Adrenal gland (tissue), 12 donors: Measurements from ENCODE around the gene ADGRA3. TPM values are rescaled to one million over a fixed set of nuclear protein-coding genes. Genes with fewer than 3 reads are reported as not detected.

ENCODE experiments used
- DNase-seq, 7 donors: peaks; one replicate each; pipeline ENCODE4 v3.0.0-alpha.2; 2019 to 2020
- H3K27ac ChIP-seq, 5 donors: fragments of 200-600 bp; sonication (generic) in 4 of 5; 1 replicate in 3 of 5; 2 replicates in 2 of 5; pipeline versions ENCODE4 v1.5.1 to v1.8.0; 2016 to 2020; ENCODE audit warnings: mild to moderate bottlenecking in 1 of 5
- H3K27me3 ChIP-seq: fragments of 200-600 bp; 2 replicates; pipeline ENCODE4 v1.8.0; 2021
- H3K36me3 ChIP-seq, 2 donors: fragments of 200-600 bp; replicated peaks in 1 of 2; 1 replicate in 1 of 2; 2 replicates in 1 of 2; pipeline versions ENCODE4 v1.5.1 to v1.8.0; 2018 to 2022
- H3K4me1 ChIP-seq, 2 donors: fragments of 200-600 bp; replicated peaks in 1 of 2; 1 replicate in 1 of 2; 2 replicates in 1 of 2; pipeline versions ENCODE4 v1.5.1 to v1.8.0; 2018 to 2021
- H3K4me3 ChIP-seq, 4 donors: fragments of 200-600 bp; sonication (generic) in 3 of 4; one replicate each; pipeline ENCODE4 v1.5.1; 2016 to 2018
- H3K9me3 ChIP-seq, 3 donors: fragments of 200-600 bp; sonication (generic) in 1 of 3; replicated peaks in 1 of 3; 1 replicate in 2 of 3; 2 replicates in 1 of 3; pipeline versions ENCODE4 v1.5.1 to v1.8.0; 2016 to 2021
- CTCF ChIP-seq, 6 experiments: fragments of 450-650 bp in 4 of 6; fragments of 200-600 bp in 2 of 6; sonication (generic) in 1 of 6; IDR thresholded peaks; 1 replicate in 5 of 6; 2 replicates in 1 of 6; pipeline versions ENCODE4 v1.5.1 to v1.8.0; 2016 to 2021; ENCODE audit warnings: antibody characterized with exemption in 6 of 6, mild to moderate bottlenecking in 2 of 6, moderate library complexity in 1 of 6
- POLR2A ChIP-seq, 2 donors: fragments of 450-650 bp; IDR thresholded peaks; one replicate each; pipeline ENCODE4 v1.6.1; 2017; ENCODE audit warnings: antibody characterized with exemption in 2 of 2, mild to moderate bottlenecking in 2 of 2, moderate library complexity in 1 of 2
- WGBS, 4 donors: extraction: QIAGEN DNeasy Blood & Tissue Kit in 2 of 4; methylation state at CpG; one replicate each; pipeline versions ENCODE4 v1.1.5 to v1.1.7; 2013 to 2017; 5-methylcytosine and 5-hydroxymethylcytosine counted together
- intact Hi-C, 2 donors: fragments of 100-400 bp; cut with DNase I; formaldehyde crosslinking; loops; one replicate each; pipeline versions ENCODE4 v1.14.1 to v1.15.0; 2022 to 2023
- polyA plus RNA-seq, 3 donors: library from polyadenylated mRNA; stranded (reverse); fragments of 200-250 nt in 2 of 3; fragments of 350-450 nt in 1 of 3; fragmentation: Illumina TruSeq in 1 of 3; extraction: RNeasy Lipid Tissue Mini Kit (QIAGEN cat#74804) in 1 of 3; gene quantifications; one replicate each; pipeline ENCODE4 v1.2.3, GENCODE V29; 2013 to 2014
- total RNA-seq, 9 donors: library from RNA; depleted of rRNA in 4 of 9; stranded (reverse); fragments of >200 nt in 4 of 9; fragments of 120-200 nt in 1 of 9; fragmentation: NEBNext Ultra II Directional in 1 of 9; extraction: Animal tissue kit (Norgen Biotek cat#: 25700) in 1 of 9; gene quantifications; one replicate each; pipeline versions ENCODE4 v1.1.0 to v1.2.4, GENCODE V29; 2013 to 2023
- donor health status: healthy with polysubstance abuse.
- donor health status: Bipolar disorder and iron deficiency.
- donor health status: DM: yes; HTN: yes; CAD: no.
- donor health status: DM: no; HTN: no; CAD: no.
- donor health status: DM: no; HTN: no; CAD: no.
- donor health status: DM: yes; HTN: yes; CAD: no.

The ADGRA3 gene
- total and polyA plus RNA-seq, 12 donors: 9.8 to 36.9 (median 24.0) TPM

- 36 to 52% (median 42%) methylated on average over 4 of the region's 4 CpGs for WGBS, 4 donors
- intact Hi-C loops: no loop called here
- TF ChIP-seq CTCF (IDR thresholded peaks at IDR 0.05): no peak
- no peak for TF ChIP-seq POLR2A (IDR thresholded peaks at IDR 0.05)
Measured at GRCh38 chr4:22473268-22473667, 42.6 kb downstream of the ADGRA3 start.

GRCh38 chr4:22471999-22472461, 43.8 kb downstream of the ADGRA3 start:
- H3K27ac ChIP-seq: no peak overlapping the region
- WGBS, 4 donors: 86 to 90% (median 88%) methylated on average over 4 of the region's 4 CpGs
- TF ChIP-seq CTCF (IDR thresholded peaks at IDR 0.05): no peak
- no peak for TF ChIP-seq POLR2A (IDR thresholded peaks at IDR 0.05)
- H3K4me3 ChIP-seq: no peak overlapping the region
- H3K36me3 ChIP-seq: no peaks in the 10 kb centered on the region
- no peak for DNase-seq
- H3K27me3 ChIP-seq: no peaks in the 10 kb centered on the region
- intact Hi-C loops: no loop called here
- H3K4me1 ChIP-seq: peaks cover 4 to 11% of the 10 kb centered on the region in 2 donors
- H3K9me3 ChIP-seq: no peaks in the 10 kb centered on the region

More at GRCh38 chr4:22473268-22473667, 42.6 kb downstream of the ADGRA3 start:
- Histone ChIP-seq H3K27me3 (no peaks in the 10 kb centered on the region), H3K4me1 (peaks cover 4 to 11% of the 10 kb centered on the region in 2 donors), H3K4me3 (no peak overlapping the region), H3K36me3 (no peaks in the 10 kb centered on the region), H3K9me3 (no peaks in the 10 kb centered on the region), H3K27ac (no peak overlapping the region)
- DNase-seq: peak in 3 of 7 donors; percentile 34 to 43 (median 38)

- no peak overlapping the region for H3K4me3 ChIP-seq
- H3K27me3 ChIP-seq: no peaks in the 10 kb centered on the region
- no peaks in the 10 kb centered on the region for H3K36me3 ChIP-seq
- intact Hi-C loops: no loop called here
- H3K27ac ChIP-seq: no peak overlapping the region
- H3K9me3 ChIP-seq: no peaks in the 10 kb centered on the region
- no peak for DNase-seq
- no peak for TF ChIP-seq POLR2A (IDR thresholded peaks at IDR 0.05)
- no peak for TF ChIP-seq CTCF (IDR thresholded peaks at IDR 0.05)
- H3K4me1 ChIP-seq: peaks cover 4 to 11% of the 10 kb centered on the region in 2 donors
- WGBS, 4 donors: 89 to 95% (median 91%) methylated on average over 3 to 4 of the region's 4 CpGs
Measured at GRCh38 chr4:22471419-22471818, 44.4 kb downstream of the ADGRA3 start.

GRCh38 chr4:22466581-22466980, 49.3 kb downstream of the ADGRA3 start:
- intact Hi-C loops: no loop called here
- WGBS, 4 donors: 84 to 94% (median 88%) methylated on average over 10 of the region's 10 CpGs
- H3K9me3 ChIP-seq: no peaks in the 10 kb centered on the region

More at GRCh38 chr4:22466581-22466980, 49.3 kb downstream of the ADGRA3 start:
- no peak overlapping the region for H3K4me3 ChIP-seq
- no peak overlapping the region for H3K27ac ChIP-seq
- peaks cover 0 to 4% of the 10 kb centered on the region in 2 donors for H3K4me1 ChIP-seq
- no peaks in the 10 kb centered on the region for H3K27me3 ChIP-seq
- no peak for TF ChIP-seq POLR2A (IDR thresholded peaks at IDR 0.05)
- TF ChIP-seq CTCF (IDR thresholded peaks at IDR 0.05): no peak
- DNase-seq: no peak
- no peaks in the 10 kb centered on the region for H3K36me3 ChIP-seq
